Thyroid gland (tissue), 4 donors: Measurements from ENCODE around the gene PKD1. TPM values are rescaled to one million over a fixed set of nuclear protein-coding genes. Genes with fewer than 3 reads are reported as not detected.

Experiments
- DNase-seq, 2 donors: peaks; one replicate each; pipeline ENCODE4 v3.0.0-alpha.2; 2019
- H3K27ac ChIP-seq, 3 donors: fragments of 200-600 bp; sonication (generic); 1 replicate in 2 of 3; 2 replicates in 1 of 3; pipeline ENCODE4 v1.5.1; 2016 to 2019; ENCODE audit warnings: mild to moderate bottlenecking in 1 of 3, moderate library complexity in 1 of 3
- H3K27me3 ChIP-seq: fragments of 200-600 bp; sonication (generic); one replicate; pipeline ENCODE4 v1.5.1; 2019
- H3K36me3 ChIP-seq, 2 donors: fragments of 200-600 bp; sonication (generic); one replicate each; pipeline ENCODE4 v1.5.1; 2016 to 2019
- H3K4me1 ChIP-seq, 2 donors: fragments of 200-600 bp; sonication (generic); one replicate each; pipeline ENCODE4 v1.5.1; 2017 to 2019
- H3K4me3 ChIP-seq, 3 donors: fragments of 200-600 bp; sonication (generic); replicated peaks in 1 of 3; 1 replicate in 2 of 3; 2 replicates in 1 of 3; pipeline ENCODE4 v1.5.1; 2016; ENCODE audit warnings: mild to moderate bottlenecking in 1 of 3
- H3K9me3 ChIP-seq: fragments of 200-600 bp; sonication (generic); one replicate; pipeline ENCODE4 v1.5.1; 2017
- POLR2A ChIP-seq, 2 donors: fragments of 450-650 bp; IDR thresholded peaks; one replicate each; pipeline ENCODE4 v1.6.1; 2017; ENCODE audit warnings: antibody characterized with exemption in 2 of 2, mild to moderate bottlenecking in 2 of 2, moderate library complexity in 1 of 2
- WGBS, 2 donors: methylation state at CpG; one replicate each; pipeline ENCODE4 v1.1.5; 2017; 5-methylcytosine and 5-hydroxymethylcytosine counted together
- intact Hi-C: fragments of 100-400 bp; cut with DNase I; formaldehyde crosslinking; loops from one replicate; pipeline ENCODE4 v1.15.1; 2023
- total RNA-seq, 4 donors: library from RNA; depleted of rRNA; stranded (reverse); fragments of >200 nt; gene quantifications; one replicate each; pipeline ENCODE4 v1.2.3, GENCODE V29; 2016
- TF ChIP-seq, protein P1 (sequence below), 6 experiments: fragments of 200-600 bp in 3 of 6; fragments of 450-650 bp in 3 of 6; sonication (generic) in 3 of 6; IDR thresholded peaks; one replicate each; pipeline ENCODE4 v1.5.1; 2016 to 2019; ENCODE audit warnings: antibody characterized with exemption in 6 of 6, mild to moderate bottlenecking in 2 of 6, inconsistent platforms in 1 of 6, moderate library complexity in 1 of 6

The PKD1 gene
- total RNA-seq, 4 donors from 2014 or later: 66.9 to 153 (median 87.7) TPM

DNA sequence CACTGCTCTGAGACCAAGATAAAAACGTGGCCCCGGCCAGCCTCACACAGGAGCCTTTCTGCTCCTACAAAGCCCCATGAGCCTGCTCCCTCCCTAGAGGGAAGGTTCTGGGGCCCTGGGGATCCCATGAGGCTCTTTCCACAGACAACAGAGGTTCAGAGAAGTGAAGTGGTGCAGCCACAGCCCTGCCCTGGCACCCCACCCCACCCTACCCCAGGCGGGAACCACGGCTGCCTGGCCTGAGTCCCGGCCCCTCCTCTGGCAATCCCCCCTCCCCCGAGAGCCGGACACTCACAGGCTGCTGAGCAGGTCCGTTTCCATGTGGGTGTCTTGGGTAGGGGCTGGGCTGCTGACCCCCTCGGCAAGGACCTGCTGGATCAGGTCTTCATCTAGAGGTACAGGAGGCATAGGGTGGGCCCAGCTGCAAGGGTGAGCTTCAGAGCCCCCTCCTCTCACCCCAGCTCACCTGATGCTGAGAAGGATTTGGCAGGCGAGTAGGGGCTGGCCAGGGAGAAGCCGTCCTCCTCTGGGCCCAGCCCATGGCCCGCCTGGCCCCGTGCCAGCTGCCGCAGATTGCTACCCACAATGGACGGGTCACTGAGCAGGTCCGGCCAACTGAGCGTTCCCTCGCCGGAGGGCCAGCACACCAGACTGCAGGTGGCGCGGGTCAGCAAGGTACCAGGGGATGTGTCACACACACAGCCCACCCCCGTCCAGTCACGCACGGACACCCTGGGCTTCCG lies 38.7 kb downstream of the PKD1 start:
- Histone ChIP-seq H3K4me1 (peaks cover 25 to 29% of the 10 kb centered on the region in 2 donors), H3K27me3 (no peaks in the 10 kb centered on the region), H3K4me3 (no peak overlapping the region), H3K36me3 (peaks cover 7 to 15% of the 10 kb centered on the region in 2 donors), H3K27ac (peak overlapping the region; percentile 58 to 86 (median 74)), H3K9me3 (no peaks in the 10 kb centered on the region)
- peak; percentile 89 for DNase-seq
- intact Hi-C loops: no loop called here
- no peak for TF ChIP-seq POLR2A (IDR thresholded peaks at IDR 0.05)
- TF ChIP-seq, protein P1, sequence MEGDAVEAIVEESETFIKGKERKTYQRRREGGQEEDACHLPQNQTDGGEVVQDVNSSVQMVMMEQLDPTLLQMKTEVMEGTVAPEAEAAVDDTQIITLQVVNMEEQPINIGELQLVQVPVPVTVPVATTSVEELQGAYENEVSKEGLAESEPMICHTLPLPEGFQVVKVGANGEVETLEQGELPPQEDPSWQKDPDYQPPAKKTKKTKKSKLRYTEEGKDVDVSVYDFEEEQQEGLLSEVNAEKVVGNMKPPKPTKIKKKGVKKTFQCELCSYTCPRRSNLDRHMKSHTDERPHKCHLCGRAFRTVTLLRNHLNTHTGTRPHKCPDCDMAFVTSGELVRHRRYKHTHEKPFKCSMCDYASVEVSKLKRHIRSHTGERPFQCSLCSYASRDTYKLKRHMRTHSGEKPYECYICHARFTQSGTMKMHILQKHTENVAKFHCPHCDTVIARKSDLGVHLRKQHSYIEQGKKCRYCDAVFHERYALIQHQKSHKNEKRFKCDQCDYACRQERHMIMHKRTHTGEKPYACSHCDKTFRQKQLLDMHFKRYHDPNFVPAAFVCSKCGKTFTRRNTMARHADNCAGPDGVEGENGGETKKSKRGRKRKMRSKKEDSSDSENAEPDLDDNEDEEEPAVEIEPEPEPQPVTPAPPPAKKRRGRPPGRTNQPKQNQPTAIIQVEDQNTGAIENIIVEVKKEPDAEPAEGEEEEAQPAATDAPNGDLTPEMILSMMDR (IDR thresholded peaks at IDR 0.05): peak in 1 of 6 experiments; percentile 29
- 38 to 48% methylated on average over 3 to 9 of the region's 25 CpGs for WGBS, 2 donors

DNA sequence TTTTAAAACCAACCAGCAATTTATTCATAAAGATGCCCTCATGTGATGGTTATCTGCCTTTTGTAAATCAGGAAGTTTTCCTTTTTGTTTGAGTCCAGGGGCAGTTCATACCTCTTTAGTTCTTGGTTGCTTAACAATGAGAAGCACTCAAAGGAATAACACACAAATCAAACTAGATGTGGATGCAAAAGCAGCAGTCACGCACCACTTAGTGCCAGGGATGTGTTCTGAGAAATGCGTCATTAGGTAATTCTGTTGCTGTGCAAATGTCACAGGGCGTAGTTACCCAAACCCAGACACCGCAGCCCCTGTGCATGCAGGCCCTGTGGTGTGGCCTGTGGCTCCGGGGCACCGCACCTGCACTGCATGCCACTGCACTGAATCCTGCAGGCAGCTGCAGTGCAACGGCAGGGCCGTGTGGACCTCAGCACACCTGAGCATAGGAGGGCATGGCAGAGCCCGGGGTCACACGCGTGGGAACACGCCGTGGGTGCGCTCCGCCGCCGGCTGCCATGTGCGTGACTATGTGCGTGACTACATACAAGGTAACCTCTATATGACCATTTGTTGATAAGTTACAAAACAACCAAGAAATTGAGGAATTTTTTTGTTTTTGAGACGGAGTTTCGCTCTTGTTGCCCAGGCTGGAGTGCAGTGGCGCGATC lies 39.6 kb downstream of the PKD1 start:
- intact Hi-C loops: no loop called here
- WGBS, 2 donors: 84 to 85% methylated on average over 23 of the region's 23 CpGs
- no peaks in the 10 kb centered on the region for H3K27me3 ChIP-seq
- peak overlapping the region; percentile 60 to 86 (median 74) for H3K27ac ChIP-seq
- TF ChIP-seq, protein P1 (IDR thresholded peaks at IDR 0.05): no peak
- no peak for TF ChIP-seq POLR2A (IDR thresholded peaks at IDR 0.05)
- DNase-seq: peak; percentile 77 to 80
- no peaks in the 10 kb centered on the region for H3K9me3 ChIP-seq
- no peak overlapping the region for H3K4me3 ChIP-seq
- H3K36me3 ChIP-seq: peaks cover 7 to 12% of the 10 kb centered on the region in 2 donors
- peaks cover 29 to 31% of the 10 kb centered on the region in 2 donors for H3K4me1 ChIP-seq

GRCh38 chr16:2095315-2095853 lies 40.3 kb downstream of the PKD1 start:
- Histone ChIP-seq H3K36me3 (peaks cover 7 to 12% of the 10 kb centered on the region in 2 donors), H3K27ac (peak overlapping the region; percentile 47 to 86 (median 60)), H3K9me3 (no peaks in the 10 kb centered on the region), H3K4me1 (peaks cover 34% of the 10 kb centered on the region in 2 donors), H3K27me3 (no peaks in the 10 kb centered on the region), H3K4me3 (no peak overlapping the region)
- intact Hi-C loops: no loop called here
- TF ChIP-seq, protein P1 (IDR thresholded peaks at IDR 0.05): no peak
- TF ChIP-seq POLR2A (IDR thresholded peaks at IDR 0.05): no peak
- WGBS, 2 donors: 93 to 94% methylated on average over 26 of the region's 26 CpGs
- no peak for DNase-seq

GRCh38 chr16:2093793-2094192 lies 41.9 kb downstream of the PKD1 start:
- Histone ChIP-seq H3K4me1 (peaks cover 38 to 39% of the 10 kb centered on the region in 2 donors), H3K36me3 (peaks cover 7 to 14% of the 10 kb centered on the region in 2 donors), H3K27ac (no peak overlapping the region), H3K27me3 (no peaks in the 10 kb centered on the region), H3K9me3 (no peaks in the 10 kb centered on the region), H3K4me3 (no peak overlapping the region)
- intact Hi-C loops: no loop called here
- 97 to 100% methylated on average over 3 to 9 of the region's 15 CpGs for WGBS, 2 donors
- no peak for TF ChIP-seq POLR2A (IDR thresholded peaks at IDR 0.05)
- TF ChIP-seq, protein P1 (IDR thresholded peaks at IDR 0.05): no peak
- no peak for DNase-seq
